Stimulated activated naive CD8-positive, alpha-beta T cell treated with anti-CD3 and anti-CD28 coated beads, Interleukin-15, amount 100 ng/mL, for 72 hours (primary cell): ENCODE data around the gene CORO2B.
A peak's percentile ranks its signal among the peaks of the same experiment; 100 is the strongest.
"Not testable (repeated sequence)": the region's sequence is repeated elsewhere in the genome, so short reads cannot be mapped to it uniquely, and the experiment has no call there.

Source experiments
- ATAC-seq: fragments of 150-1000 bp; cut with Tn5 transposase; 2 replicates; pipeline ENCODE4 v1.10.0; 2021; ENCODE audit warnings: mild to moderate bottlenecking, moderate library complexity
- DNase-seq, 2 donors: peaks; one replicate each; pipeline ENCODE4 v3.0.0; 2021 to 2022
- H3K27ac Mint-ChIP-seq, 2 donors: one replicate each; pipeline ENCODE4 v1.8.0; 2022; ENCODE audit warnings: mild to moderate bottlenecking in 2 of 2, mixed read lengths in 2 of 2, moderate library complexity in 2 of 2
- H3K27me3 Mint-ChIP-seq: one replicate; pipeline ENCODE4 v1.8.0; 2022; ENCODE audit warnings: mixed read lengths
- H3K4me1 Mint-ChIP-seq: one replicate; pipeline ENCODE4 v1.8.0; 2022; ENCODE audit warnings: mild to moderate bottlenecking, mixed read lengths
- H3K4me3 Mint-ChIP-seq, 2 donors: one replicate each; pipeline ENCODE4 v1.8.0; 2022; ENCODE audit warnings: mild to moderate bottlenecking in 2 of 2, mixed read lengths in 2 of 2, moderate library complexity in 1 of 2
- H3K9me3 Mint-ChIP-seq, 2 donors: one replicate each; pipeline ENCODE4 v1.8.0; 2022; ENCODE audit warnings: mixed read lengths in 2 of 2

The CORO2B gene

DNA sequence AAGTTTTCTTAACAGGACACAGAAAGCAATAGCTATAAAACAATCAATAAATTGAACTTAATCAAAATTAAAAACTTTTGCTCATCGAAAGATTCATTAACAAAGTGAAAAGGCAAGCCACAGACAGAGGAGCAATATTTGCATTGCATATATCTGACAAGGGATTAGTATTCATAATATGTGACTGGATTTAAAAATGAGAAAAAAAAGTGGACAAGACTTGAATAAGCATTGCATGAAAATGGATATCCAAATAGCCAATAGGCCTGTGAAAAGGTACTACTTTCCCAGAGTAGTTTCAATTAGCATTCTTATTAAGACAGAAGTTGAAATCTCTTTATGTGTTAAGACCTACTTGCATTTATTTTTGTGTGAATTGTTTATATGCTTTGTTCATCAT lies 84.7 kb downstream of the CORO2B start:
- peaks cover 9% of the 10 kb centered on the region for H3K27me3 Mint-ChIP-seq

DNA sequence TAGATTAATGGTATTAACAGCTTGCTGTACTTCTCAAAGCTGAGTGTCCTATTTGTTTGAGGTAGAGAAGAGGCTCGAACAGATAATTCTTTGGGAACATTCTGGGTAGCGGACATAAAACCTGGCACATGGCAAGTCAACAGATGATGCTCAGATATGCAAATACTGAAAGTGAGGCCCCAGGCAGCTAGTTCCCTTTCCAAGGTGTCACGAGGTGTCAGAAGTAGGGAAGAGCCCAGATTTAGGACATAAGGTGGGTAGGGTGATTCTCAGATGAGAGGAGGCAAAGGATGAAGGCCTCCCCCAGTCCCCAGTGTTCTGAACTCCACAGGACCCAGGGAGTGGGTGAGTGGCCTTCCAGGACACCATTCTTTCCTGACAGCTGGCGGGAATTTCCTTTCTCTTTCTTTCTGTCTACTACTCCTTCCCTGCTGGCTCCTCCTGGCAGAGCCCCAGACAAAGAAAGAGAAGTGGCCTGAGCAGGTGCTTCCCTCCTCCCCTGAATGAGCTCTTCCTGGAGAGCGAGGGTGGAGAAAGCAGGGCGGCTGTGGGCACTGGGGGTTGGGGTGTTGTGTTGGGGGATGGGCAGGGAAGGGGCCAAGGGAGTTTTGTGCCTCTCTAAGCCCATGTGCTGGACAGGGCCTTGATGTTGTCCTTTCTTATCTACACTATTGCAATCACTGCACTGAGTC lies 87.5 kb downstream of the CORO2B start:
- ATAC-seq: no peak
- H3K9me3 Mint-ChIP-seq: no peaks in the 10 kb centered on the region
- no peaks in the 10 kb centered on the region for H3K4me1 Mint-ChIP-seq
- peaks cover 11% of the 10 kb centered on the region for H3K27me3 Mint-ChIP-seq
- no peak for DNase-seq
- H3K27ac Mint-ChIP-seq: no peak overlapping the region
- no peak overlapping the region for H3K4me3 Mint-ChIP-seq

More for the DNA sequence above, 84.7 kb downstream of the CORO2B start:
- H3K4me3 Mint-ChIP-seq: no peak overlapping the region
- no peaks in the 10 kb centered on the region for H3K4me1 Mint-ChIP-seq
- H3K9me3 Mint-ChIP-seq: no peaks in the 10 kb centered on the region
- no peak for ATAC-seq
- no peak overlapping the region for H3K27ac Mint-ChIP-seq
- no peak for DNase-seq

DNA sequence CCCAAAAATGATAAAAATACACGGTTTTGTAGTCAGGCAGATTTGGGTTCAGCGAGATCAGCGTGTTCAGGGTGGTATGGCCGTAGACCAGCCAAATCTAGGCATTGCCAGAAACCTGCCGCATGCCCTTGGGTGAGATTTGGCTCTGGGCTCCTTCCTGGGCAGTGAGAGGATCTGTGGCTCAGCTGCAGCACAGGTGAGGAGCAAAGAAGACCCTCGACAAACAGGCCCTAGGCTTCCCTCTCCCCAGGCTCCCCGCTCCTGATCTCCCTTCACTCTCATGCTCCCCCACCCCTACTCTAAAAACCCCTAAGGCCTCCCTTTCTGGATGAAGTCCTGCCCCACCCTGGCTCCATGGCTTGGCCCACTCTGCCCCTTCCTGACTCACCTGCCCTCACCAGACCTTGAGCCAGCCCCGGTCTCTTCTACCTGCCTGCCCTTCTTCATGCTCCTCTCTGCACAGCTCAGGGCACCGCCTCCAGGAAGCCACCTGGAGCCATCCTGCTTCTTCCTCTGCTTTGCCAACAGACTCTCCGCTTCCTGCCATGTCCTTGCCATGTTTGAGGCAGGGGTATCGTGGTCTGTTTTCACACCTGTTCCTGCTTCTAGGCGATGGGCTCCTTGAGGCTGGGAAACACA lies 88.1 kb downstream of the CORO2B start:
- H3K9me3 Mint-ChIP-seq: no peaks in the 10 kb centered on the region
- peak overlapping the region in 1 of 2 donors; percentile 27 for H3K27ac Mint-ChIP-seq
- no peak for ATAC-seq

DNA sequence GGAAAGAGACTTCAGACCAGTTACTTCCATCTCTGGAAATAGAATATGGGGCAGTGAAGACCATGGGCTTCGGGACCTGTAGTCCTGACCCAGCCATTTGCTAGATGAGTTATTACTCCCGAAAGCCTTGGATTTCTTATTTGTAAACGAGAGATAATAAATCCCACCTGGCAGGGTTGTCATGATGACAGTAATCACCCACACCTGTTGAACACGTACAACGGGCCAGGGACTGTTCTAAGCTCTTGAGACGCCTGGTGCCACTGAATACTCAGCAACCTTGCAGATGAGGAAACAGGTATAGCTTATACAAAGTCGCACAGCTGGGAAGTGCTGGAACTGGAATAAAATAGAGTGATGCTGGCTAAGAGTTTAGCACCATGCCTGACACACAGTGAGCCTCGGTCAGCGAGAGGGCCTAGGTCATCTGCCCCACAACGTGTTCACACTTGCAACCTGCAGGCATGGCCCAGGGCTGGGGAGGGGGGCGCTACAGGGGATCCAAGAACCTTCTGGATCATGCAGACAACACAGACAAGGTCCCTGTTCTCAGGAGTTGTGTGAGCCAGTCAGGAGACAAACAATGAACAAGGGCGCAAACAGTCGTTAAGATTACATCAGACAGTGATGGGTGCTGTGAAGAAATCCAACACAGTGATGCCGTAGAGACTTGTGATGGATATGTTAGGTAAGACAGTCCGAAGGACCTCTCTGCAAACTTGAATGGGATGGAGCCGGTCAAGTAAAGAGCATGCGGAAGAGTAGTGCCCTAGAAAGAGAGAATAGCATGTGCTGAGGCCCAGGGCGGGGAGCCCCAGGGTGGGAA lies 89.2 kb downstream of the CORO2B start:
- Mint-ChIP-seq H3K4me1 (no peaks in the 10 kb centered on the region), H3K9me3 (no peaks in the 10 kb centered on the region), H3K27ac (no peak overlapping the region), H3K4me3 (no peak overlapping the region), H3K27me3 (peaks cover 29% of the 10 kb centered on the region)
- no peak for ATAC-seq
- no peak for DNase-seq

More for the DNA sequence above, 88.1 kb downstream of the CORO2B start:
- H3K4me3 Mint-ChIP-seq: no peak overlapping the region
- no peaks in the 10 kb centered on the region for H3K4me1 Mint-ChIP-seq
- DNase-seq: no peak
- peaks cover 18% of the 10 kb centered on the region for H3K27me3 Mint-ChIP-seq

DNA sequence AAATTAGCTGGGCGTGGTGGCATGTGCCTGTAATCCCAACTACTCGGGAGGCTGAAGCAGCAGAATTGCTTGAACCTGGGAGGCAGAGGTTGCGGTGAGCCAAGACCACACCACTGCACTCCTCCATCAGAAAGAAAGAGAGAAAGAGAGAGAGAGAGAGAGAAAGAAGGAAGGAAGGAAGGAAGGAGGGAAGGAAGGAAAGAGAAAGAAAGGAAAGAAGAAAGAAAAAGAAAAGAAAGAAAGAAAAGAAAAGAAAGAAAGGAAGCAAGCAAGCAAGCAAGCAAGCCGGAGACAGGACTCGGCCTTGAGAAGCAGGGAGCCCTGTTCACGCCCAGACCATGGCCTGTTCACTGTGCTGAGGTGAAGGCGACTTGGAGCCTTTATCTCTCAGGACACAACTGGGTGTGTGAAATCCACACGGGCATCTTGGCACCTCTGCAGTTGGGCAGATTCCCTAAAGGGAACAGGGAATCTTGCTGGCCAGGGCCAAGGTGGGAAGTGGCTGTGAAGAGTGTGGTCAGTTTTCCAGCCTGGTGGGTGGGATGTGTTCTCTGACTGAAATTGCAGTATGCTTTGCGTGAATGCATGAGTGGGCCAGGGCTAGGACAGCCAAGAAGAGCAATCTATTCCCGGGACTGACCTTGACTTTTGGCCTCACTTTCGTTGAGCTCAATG lies 90.3 kb downstream of the CORO2B start:
- H3K4me3 Mint-ChIP-seq: no peak overlapping the region
- H3K9me3 Mint-ChIP-seq: no peaks in the 10 kb centered on the region
- H3K4me1 Mint-ChIP-seq: peaks cover 5% of the 10 kb centered on the region
- DNase-seq (no peak), ATAC-seq (no peak)
- peaks cover 32% of the 10 kb centered on the region for H3K27me3 Mint-ChIP-seq
- no peak overlapping the region for H3K27ac Mint-ChIP-seq

DNA sequence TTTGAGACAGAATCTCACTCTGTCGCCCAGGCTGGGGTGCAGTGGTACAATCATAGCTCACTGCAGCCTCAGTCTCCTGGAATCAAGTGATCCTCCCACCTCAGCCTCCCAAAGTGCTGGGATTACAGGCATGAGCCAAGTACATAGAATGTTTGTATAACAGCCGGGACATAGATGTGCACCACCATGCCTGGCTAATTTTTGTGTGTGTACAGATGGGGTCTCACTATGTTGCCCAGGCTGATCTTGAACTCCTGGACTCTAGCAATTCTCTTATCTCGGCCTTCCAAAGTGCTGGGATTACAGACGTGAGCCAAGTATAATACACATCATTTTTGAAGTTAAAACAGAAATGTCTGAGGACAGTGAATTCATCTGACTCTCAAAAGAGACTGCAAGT lies 93.5 kb downstream of the CORO2B start:
- DNase-seq: no peak
- ATAC-seq: no peak
- no peak overlapping the region for H3K4me3 Mint-ChIP-seq
- H3K27ac Mint-ChIP-seq: no peak overlapping the region
- peaks cover 34% of the 10 kb centered on the region for H3K27me3 Mint-ChIP-seq
- H3K4me1 Mint-ChIP-seq: peaks cover 12% of the 10 kb centered on the region
- no peaks in the 10 kb centered on the region for H3K9me3 Mint-ChIP-seq

DNA sequence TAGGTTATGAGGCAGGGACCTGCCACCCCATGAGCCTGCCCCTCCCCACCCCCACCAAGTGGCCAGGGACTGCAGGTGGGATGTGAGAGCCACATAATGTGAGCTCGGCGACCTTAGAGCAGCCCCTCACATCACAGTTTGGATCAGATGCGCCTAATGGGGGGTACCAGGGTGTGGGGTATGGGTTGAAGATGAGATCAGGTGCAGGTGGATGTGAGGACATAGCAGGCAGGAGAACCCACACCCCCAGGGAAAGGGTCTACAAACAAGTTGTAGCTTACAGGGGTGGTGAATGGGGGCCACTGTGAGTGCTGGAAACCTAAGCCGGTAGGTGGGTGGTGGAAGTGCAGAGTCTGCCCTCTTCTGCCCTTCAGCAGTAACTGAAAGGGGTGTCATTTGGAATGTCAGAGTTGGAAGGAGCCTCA lies 94.0 kb downstream of the CORO2B start:
- Mint-ChIP-seq H3K9me3 (no peaks in the 10 kb centered on the region), H3K4me1 (peaks cover 12% of the 10 kb centered on the region), H3K27ac (no peak overlapping the region), H3K4me3 (no peak overlapping the region), H3K27me3 (peaks cover 32% of the 10 kb centered on the region)
- ATAC-seq (no peak), DNase-seq (no peak)

DNA sequence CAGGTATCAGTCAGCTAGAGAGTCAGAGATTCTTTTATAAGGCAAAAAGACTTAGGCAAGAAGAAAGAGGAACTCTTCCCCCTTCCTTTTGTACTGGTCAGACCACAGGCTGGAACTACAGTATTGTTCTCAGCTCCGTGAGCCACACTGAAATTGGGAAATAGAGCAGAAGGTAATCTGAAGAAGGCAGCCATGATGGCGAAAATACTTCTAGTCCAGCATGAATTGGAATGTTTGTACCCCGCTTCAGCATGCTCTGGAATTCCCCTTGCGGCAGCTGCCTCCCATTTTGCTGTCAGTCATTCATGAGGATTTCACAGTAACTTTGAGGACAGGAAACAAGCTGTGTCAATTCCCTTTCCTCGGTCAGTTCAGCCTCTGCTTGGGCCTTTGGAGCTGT lies 96.2 kb downstream of the CORO2B start:
- no peak overlapping the region for H3K4me3 Mint-ChIP-seq
- no peaks in the 10 kb centered on the region for H3K9me3 Mint-ChIP-seq
- H3K27me3 Mint-ChIP-seq: peaks cover 32% of the 10 kb centered on the region
- H3K4me1 Mint-ChIP-seq: peaks cover 12% of the 10 kb centered on the region
- no peak for ATAC-seq
- no peak overlapping the region for H3K27ac Mint-ChIP-seq
- no peak for DNase-seq

DNA sequence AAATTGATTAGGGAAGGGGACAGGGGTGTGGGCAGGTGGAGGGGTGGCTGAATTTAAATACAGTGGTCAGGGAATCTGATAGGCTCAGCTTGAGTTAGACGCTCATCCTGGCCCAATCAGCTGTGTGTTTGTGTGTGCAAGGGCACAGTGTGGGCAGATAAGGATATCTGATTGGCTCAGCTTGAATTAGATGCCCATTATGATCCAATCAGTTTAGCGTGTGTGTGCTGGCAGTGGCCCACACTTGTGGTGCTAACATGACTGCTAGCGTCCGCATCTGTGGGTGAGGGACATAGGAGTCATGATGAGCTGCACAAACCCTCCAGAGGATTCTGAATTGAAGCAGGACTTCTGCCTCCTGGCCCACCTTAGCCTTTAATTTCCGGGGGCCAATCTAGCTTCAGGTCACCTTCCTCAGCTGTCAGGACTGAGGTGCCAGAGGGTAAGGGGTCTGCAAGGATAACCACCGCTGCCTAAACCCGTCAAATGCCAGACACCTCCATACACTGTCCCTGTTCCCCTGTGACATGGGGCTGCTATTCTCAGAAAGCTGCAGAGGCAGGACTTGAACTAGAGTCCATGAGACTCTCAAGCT lies 97.3 kb downstream of the CORO2B start:
- H3K4me1 Mint-ChIP-seq: peaks cover 12% of the 10 kb centered on the region
- ATAC-seq: no peak
- no peak overlapping the region for H3K4me3 Mint-ChIP-seq
- peaks cover 31% of the 10 kb centered on the region for H3K27me3 Mint-ChIP-seq
- no peak for DNase-seq
- no peaks in the 10 kb centered on the region for H3K9me3 Mint-ChIP-seq
- H3K27ac Mint-ChIP-seq: no peak overlapping the region

DNA sequence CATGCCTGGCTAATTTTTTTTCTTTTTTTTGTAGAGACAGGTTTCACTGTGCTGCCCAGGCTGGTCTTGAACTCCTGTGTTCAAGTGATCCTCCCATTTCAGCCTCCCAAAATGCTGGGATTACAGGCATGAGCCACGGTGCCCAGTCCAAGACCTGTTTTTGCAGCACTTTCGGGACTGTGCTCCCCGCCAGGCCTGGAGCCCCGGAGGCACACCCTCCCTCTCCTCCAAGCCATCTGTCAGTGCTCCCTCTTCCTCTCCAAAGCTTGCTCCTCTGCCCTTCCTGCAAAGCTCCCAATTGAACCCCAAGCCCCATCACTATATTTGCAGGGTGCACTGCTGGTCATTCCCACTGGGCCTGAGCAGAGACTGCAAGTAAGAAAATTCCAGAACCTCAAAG lies 98.1 kb downstream of the CORO2B start:
- Mint-ChIP-seq H3K9me3 (no peaks in the 10 kb centered on the region), H3K4me3 (no peak overlapping the region), H3K27ac (no peak overlapping the region), H3K4me1 (peaks cover 13% of the 10 kb centered on the region), H3K27me3 (peaks cover 23% of the 10 kb centered on the region)
- ATAC-seq (no peak), DNase-seq (no peak)

DNA sequence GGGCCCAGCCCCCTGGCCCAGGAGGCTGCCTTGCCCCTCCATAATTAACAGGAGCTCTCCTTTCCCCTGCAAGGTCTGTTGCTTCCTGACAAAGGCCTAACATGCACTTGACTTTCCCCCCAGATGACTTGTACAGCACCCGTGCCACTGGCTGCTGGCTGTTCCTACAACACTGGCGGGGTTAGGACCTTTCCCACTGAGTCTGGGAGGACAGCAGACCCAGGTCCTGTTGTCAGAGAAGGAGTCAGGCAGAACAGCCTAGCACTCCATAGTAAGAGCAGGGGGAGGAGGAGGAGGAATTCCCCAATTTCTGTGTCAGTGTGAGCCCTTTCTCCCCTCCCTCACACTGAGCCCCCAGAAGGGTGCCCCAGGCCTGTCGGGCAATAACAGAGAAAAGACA lies 99.2 kb downstream of the CORO2B start:
- H3K4me3 Mint-ChIP-seq: no peak overlapping the region
- H3K27ac Mint-ChIP-seq: no peak overlapping the region
- H3K9me3 Mint-ChIP-seq: no peaks in the 10 kb centered on the region
- H3K27me3 Mint-ChIP-seq: peaks cover 12% of the 10 kb centered on the region
- peaks cover 19% of the 10 kb centered on the region for H3K4me1 Mint-ChIP-seq
- ATAC-seq: no peak
- no peak for DNase-seq

DNA sequence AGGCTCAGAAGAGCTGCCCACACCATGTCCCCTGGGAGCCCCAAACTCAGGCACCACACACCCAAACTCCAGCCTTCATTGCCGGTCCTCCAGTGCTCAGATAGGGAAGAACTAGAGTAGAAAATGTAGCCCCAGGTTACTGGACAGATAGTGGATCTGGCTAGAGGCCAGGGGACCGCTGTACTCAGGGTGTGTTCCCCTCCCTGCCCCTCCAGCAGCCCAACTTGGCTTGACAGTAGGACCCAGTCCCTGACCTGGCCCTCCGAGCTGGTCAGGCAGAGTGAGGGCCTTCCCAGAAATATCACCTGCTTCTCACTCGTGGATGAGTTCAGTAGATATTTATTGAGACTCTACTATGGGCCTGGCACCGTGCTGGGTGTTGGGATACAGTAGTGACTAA lies 100.0 kb downstream of the CORO2B start:
- peaks cover 17% of the 10 kb centered on the region for H3K4me1 Mint-ChIP-seq
- H3K4me3 Mint-ChIP-seq: no peak overlapping the region
- H3K27me3 Mint-ChIP-seq: peaks cover 11% of the 10 kb centered on the region
- DNase-seq: no peak
- no peaks in the 10 kb centered on the region for H3K9me3 Mint-ChIP-seq
- no peak overlapping the region for H3K27ac Mint-ChIP-seq
- no peak for ATAC-seq

DNA sequence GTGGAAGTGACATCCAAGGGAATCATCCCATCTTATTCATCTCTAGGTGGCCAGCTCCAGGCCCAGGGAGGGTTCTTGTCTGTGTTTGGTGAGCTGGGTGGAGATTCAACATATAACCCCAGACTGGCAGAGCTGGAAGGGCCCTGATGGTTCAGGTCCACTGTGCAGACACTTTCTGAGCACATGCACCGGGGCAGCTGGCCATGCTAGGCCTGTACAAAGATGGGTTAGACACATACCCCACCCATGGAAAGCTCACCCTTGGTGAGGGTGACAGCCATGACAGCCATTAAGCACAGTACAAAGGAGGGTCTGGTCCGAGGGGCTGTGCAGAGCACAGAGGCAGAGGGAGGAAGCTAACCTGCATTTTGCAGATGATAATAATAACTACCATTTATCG lies 100.4 kb downstream of the CORO2B start:
- DNase-seq (no peak), ATAC-seq (no peak)
- H3K4me1 Mint-ChIP-seq: peaks cover 13% of the 10 kb centered on the region
- H3K27me3 Mint-ChIP-seq: peaks cover 8% of the 10 kb centered on the region
- H3K27ac Mint-ChIP-seq: no peak overlapping the region
- no peak overlapping the region for H3K4me3 Mint-ChIP-seq
- H3K9me3 Mint-ChIP-seq: no peaks in the 10 kb centered on the region

DNA sequence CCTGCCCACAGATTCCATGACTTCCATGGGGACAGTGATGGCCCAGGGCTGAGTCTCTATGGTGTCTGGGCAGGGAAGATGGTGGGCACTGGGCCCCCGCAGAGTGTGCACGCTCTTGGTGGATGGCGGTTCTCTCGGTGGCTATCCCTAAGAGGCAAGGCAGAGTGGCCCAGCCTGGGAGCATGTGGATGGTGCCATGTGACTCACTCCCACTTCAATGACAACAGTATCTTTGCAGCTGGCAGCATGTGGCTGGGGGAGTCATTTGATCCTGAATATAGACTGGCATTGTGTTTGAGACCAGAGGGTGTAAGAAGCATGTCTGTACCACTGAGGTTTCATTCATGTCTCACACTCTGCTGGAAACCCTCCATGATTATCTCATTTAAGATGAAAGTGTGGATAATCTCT lies 101.2 kb downstream of the CORO2B start:
- Mint-ChIP-seq H3K4me1 (peaks cover 9% of the 10 kb centered on the region), H3K27ac (no peak overlapping the region), H3K9me3 (no peaks in the 10 kb centered on the region), H3K4me3 (no peak overlapping the region), H3K27me3 (peaks cover under 1% of the 10 kb centered on the region)
- ATAC-seq (no peak), DNase-seq (no peak)

DNA sequence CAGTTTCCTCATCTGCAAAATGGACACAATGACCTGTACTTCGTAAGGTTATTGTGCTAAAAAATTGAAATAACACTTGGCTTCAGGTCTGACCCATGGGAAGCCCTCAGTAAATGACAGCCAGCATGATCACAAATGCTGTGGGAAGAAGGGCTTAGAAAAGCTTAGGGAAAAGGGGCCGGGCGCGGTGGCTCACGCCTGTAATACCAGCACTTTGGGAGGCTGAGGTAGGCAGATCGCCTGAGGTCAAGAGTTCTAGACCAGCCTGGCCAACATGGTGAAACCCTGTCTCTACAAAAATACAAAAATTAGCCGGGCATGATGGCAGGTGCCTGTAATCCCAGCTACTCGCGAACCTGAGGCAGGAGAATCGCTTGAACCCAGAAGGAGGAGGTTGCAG lies 102.0 kb downstream of the CORO2B start:
- not testable (repeated sequence) for H3K27me3 Mint-ChIP-seq

More for the DNA sequence above, 102.0 kb downstream of the CORO2B start:
- not testable (repeated sequence) for H3K4me1 Mint-ChIP-seq, DNase-seq, H3K9me3 Mint-ChIP-seq, ATAC-seq, H3K4me3 Mint-ChIP-seq, H3K27ac Mint-ChIP-seq
